Mesodermal cell (in vitro differentiated cells): ENCODE results near the gene VANGL2.

Source experiments
- H3K27ac ChIP-seq: 2 replicates; pipeline ENCODE4 v1.7.0; 2013; ENCODE audit warnings: mild to moderate bottlenecking, low read depth, low read length, moderate library complexity; ENCODE audit not compliant: severe bottlenecking
- H3K36me3 ChIP-seq: 2 replicates; pipeline ENCODE4 v1.7.1; 2013; ENCODE audit warnings: mild to moderate bottlenecking, low read length, moderate library complexity; ENCODE audit not compliant: control insufficient read depth, insufficient read depth
- H3K4me1 ChIP-seq: one replicate; pipeline ENCODE4 v1.7.1; 2013; ENCODE audit warnings: mild to moderate bottlenecking, low read length; ENCODE audit not compliant: insufficient read depth, control insufficient read depth, poor library complexity, severe bottlenecking
- H3K4me3 ChIP-seq: 2 replicates; pipeline ENCODE4 v1.7.0; 2013; ENCODE audit warnings: low read length, control low read depth, mild to moderate bottlenecking; ENCODE audit not compliant: insufficient read depth, poor library complexity, severe bottlenecking; ENCODE audit errors: extremely low read depth
- H3K9me3 ChIP-seq: 2 replicates; pipeline ENCODE4 v1.7.1; 2013; ENCODE audit warnings: mild to moderate bottlenecking, low read length, moderate library complexity; ENCODE audit not compliant: control insufficient read depth
- WGBS, 2 experiments: methylation state at CpG; one replicate each; pipeline ENCODE4 v1.1.5; 2013; ENCODE audit warnings: missing lambda C conversion rate in 2 of 2; ENCODE audit not compliant: insufficient coverage in 2 of 2; 5-methylcytosine and 5-hydroxymethylcytosine counted together

Gene VANGL2

DNA sequence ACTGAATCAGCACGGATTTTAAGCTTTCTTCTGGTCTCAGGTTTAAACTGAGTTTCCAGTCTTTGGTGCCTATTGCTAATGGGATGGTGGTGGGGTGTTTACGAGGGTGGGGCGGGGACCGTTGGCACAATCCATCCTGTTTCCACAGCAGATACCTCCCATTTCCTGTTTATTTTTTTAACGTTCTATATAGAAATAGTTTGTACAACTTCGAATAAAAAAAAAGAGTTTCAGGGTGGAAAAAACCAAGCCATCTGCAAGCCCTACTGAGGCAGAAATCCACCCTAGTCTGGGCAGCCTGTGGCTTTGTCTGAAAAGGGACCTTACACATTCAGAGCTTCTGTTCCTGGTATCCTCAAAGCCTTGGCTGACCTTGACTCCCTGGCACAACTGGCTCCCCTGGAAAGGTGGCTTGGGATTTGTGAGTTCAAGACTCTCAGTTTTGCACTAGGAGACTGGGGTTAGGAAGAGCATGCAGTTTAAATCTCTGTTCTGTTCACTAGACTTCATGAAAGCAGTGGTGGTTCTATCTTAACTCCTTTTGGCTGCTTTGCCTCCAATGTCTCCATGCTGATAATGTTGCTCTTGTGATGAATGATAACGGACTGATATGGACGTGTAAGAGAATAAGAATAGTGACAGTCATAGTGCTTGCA lies 46.7 kb downstream of the VANGL2 start:
- H3K4me3 ChIP-seq: no peak overlapping the region
- H3K36me3 ChIP-seq: no peaks in the 10 kb centered on the region
- no peak overlapping the region for H3K27ac ChIP-seq
- H3K9me3 ChIP-seq: no peaks in the 10 kb centered on the region
- 100% methylated on average over 1 of the region's 8 CpGs; no CpG with 5 or more reads in 1 of the 2 experiments for WGBS, 2 experiments
- H3K4me1 ChIP-seq: no peaks in the 10 kb centered on the region

GRCh38 chr1:160449494-160449893 lies 49.1 kb downstream of the VANGL2 start:
- Histone ChIP-seq H3K4me3 (no peak overlapping the region), H3K9me3 (no peaks in the 10 kb centered on the region), H3K4me1 (no peaks in the 10 kb centered on the region), H3K36me3 (no peaks in the 10 kb centered on the region), H3K27ac (no peak overlapping the region)
- 92 to 100% methylated on average over 1 to 2 of the region's 2 CpGs for WGBS, 2 experiments

DNA sequence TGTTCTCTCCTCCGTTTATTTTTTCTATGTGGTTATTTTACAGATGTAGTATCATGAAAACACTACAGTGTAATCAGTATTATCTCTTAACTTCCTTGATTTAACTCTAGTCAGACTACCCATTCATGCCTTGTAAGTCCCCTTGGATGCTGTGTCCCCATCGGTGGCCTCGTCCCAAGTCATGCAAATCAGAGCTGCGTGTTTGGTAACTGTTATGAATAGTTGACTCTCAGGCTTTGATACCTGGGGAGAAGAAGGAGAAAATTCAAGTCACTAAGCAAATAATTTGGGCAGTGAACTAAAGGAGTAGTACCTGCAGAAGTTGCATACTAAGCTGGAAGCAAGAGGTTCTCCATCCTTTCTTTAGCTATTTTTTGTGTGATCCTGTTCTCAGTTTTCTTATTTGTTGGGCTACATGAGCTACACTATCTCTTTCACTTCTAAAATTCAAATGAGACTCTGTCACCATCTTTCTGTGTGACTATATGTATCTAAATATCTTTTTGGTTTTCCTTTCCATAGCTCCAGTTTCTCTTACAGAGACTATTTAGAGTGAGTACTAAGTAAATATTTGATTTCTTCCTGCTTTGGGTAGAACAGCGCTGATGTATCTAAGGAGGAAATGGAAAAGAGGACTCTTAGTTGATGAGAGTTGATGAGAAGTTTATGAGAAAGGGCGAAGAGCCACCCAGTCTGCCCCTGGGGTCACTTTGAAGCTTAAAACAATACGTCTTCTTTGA lies 50.9 kb downstream of the VANGL2 start:
- Histone ChIP-seq H3K9me3 (no peaks in the 10 kb centered on the region), H3K4me3 (no peak overlapping the region), H3K36me3 (no peaks in the 10 kb centered on the region), H3K27ac (no peak overlapping the region), H3K4me1 (no peaks in the 10 kb centered on the region)
- WGBS, 2 experiments: 94% methylated on average over 4 of the region's 7 CpGs; no CpG with 5 or more reads in 1 of the 2 experiments

GRCh38 chr1:160451859-160452232 lies 51.5 kb downstream of the VANGL2 start:
- 90 to 92% methylated on average over 1 of the region's 1 CpG for WGBS, 2 experiments
- H3K36me3 ChIP-seq: no peaks in the 10 kb centered on the region
- no peak overlapping the region for H3K27ac ChIP-seq
- no peaks in the 10 kb centered on the region for H3K9me3 ChIP-seq
- no peak overlapping the region for H3K4me3 ChIP-seq
- H3K4me1 ChIP-seq: no peaks in the 10 kb centered on the region

GRCh38 chr1:160453443-160453842 lies 53.1 kb downstream of the VANGL2 start:
- WGBS, 2 experiments: 94 to 95% methylated on average over 7 of the region's 7 CpGs
- Histone ChIP-seq H3K36me3 (no peaks in the 10 kb centered on the region), H3K4me3 (no peak overlapping the region), H3K9me3 (no peaks in the 10 kb centered on the region), H3K27ac (no peak overlapping the region), H3K4me1 (no peaks in the 10 kb centered on the region)

- 87 to 92% methylated on average over 3 of the region's 6 CpGs for WGBS, 2 experiments
- no peaks in the 10 kb centered on the region for H3K36me3 ChIP-seq
- H3K27ac ChIP-seq: no peak overlapping the region
- no peaks in the 10 kb centered on the region for H3K9me3 ChIP-seq
- H3K4me1 ChIP-seq: no peaks in the 10 kb centered on the region
- no peak overlapping the region for H3K4me3 ChIP-seq
Observed at GRCh38 chr1:160454371-160455152, 54.2 kb downstream of the VANGL2 start.

DNA sequence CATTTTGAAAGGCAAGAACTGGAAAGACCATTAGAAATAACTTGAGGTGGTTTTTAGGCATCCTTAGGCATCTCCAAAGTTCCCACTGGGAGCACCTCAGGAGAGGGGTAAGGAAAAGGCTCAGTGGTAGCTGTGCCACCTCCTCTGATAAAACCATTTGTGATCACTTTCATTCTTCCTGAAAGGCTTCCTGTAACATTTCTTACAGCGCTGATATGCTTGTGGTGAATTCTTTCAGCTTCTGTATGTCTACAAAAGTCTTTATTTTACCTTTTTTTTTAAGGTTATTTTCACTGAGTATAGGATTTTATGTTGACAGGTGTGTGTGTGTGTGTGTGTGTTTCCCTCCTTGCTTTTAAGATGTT lies 54.8 kb downstream of the VANGL2 start:
- no peaks in the 10 kb centered on the region for H3K9me3 ChIP-seq
- H3K4me3 ChIP-seq: no peak overlapping the region
- WGBS, 2 experiments: no CpG with 5 or more reads among the region's 1 CpG
- no peak overlapping the region for H3K27ac ChIP-seq
- no peaks in the 10 kb centered on the region for H3K36me3 ChIP-seq
- H3K4me1 ChIP-seq: no peaks in the 10 kb centered on the region

DNA sequence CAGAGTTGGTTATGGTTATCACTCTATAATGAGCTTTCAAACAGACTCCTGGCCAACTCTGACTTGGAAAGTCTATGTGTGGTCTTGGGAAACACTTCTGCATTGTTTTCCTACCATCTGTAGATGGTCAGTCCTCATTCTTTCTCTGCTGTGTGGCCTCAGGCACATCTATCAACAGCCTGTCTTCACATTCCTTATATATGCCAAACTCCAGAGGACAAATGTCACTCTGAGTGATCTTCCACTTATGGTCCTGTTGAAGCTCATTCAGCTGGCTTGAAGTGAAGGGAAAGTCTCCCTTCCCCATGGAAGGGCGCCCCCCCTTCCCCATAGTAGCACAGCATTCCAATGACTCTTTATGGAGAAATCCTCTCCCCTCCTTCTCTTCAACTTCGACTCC lies 58.7 kb downstream of the VANGL2 start:
- no peaks in the 10 kb centered on the region for H3K36me3 ChIP-seq
- H3K9me3 ChIP-seq: no peaks in the 10 kb centered on the region
- no CpG with 5 or more reads among the region's 2 CpGs for WGBS, 2 experiments
- H3K4me3 ChIP-seq: no peak overlapping the region
- no peak overlapping the region for H3K27ac ChIP-seq
- H3K4me1 ChIP-seq: peaks cover 4% of the 10 kb centered on the region

GRCh38 chr1:160459687-160460086 lies 59.3 kb downstream of the VANGL2 start:
- 100% methylated on average over 1 of the region's 2 CpGs; no CpG with 5 or more reads in 1 of the 2 experiments for WGBS, 2 experiments
- no peaks in the 10 kb centered on the region for H3K9me3 ChIP-seq
- peaks cover 4% of the 10 kb centered on the region for H3K4me1 ChIP-seq
- H3K36me3 ChIP-seq: no peaks in the 10 kb centered on the region
- no peak overlapping the region for H3K27ac ChIP-seq
- H3K4me3 ChIP-seq: no peak overlapping the region

- WGBS, 2 experiments: 100% methylated on average over 1 of the region's 5 CpGs
Observed at GRCh38 chr1:160460214-160460642, 59.9 kb downstream of the VANGL2 start.

More at GRCh38 chr1:160460214-160460642, 59.9 kb downstream of the VANGL2 start:
- H3K36me3 ChIP-seq: no peaks in the 10 kb centered on the region
- H3K4me3 ChIP-seq: no peak overlapping the region
- H3K9me3 ChIP-seq: no peaks in the 10 kb centered on the region
- peak overlapping the region; percentile 7 for H3K27ac ChIP-seq
- H3K4me1 ChIP-seq: peaks cover 4% of the 10 kb centered on the region
